Measurements from ENCODE around the gene TDRKH. TPM values are rescaled to one million over a fixed set of nuclear protein-coding genes. Genes with fewer than 3 reads are reported as not detected.
A peak's percentile ranks its signal among the peaks of the same experiment; 100 is the strongest.

Gene TDRKH
- total and polyA plus RNA-seq, 2 of the 13 experiments (the other 11 are each of a cell fraction or from before 2014, with no cell fraction given), result 3.9 to 5.4 TPM

GRCh38 chr1:151729157-151729965 is 60.9 kb downstream of the TDRKH start (continued):
- no peak for TF ChIP-seq HNRNPK (IDR thresholded peaks at IDR 0.05; ENCODE audit: low read depth, low read length, poor library complexity, severe bottlenecking)
- TF ChIP-seq ZNF687 (CRISPR knock-in tag; IDR thresholded peaks at IDR 0.05), result peak; percentile 35; the same call in 1 of the 2 replicates
- TF ChIP-seq ZNF605 (CRISPR knock-in tag; IDR thresholded peaks at IDR 0.05), result no peak
- no peak for TF ChIP-seq ZNF343 (CRISPR knock-in tag; IDR thresholded peaks at IDR 0.05)
- TF ChIP-seq, protein P1, sequence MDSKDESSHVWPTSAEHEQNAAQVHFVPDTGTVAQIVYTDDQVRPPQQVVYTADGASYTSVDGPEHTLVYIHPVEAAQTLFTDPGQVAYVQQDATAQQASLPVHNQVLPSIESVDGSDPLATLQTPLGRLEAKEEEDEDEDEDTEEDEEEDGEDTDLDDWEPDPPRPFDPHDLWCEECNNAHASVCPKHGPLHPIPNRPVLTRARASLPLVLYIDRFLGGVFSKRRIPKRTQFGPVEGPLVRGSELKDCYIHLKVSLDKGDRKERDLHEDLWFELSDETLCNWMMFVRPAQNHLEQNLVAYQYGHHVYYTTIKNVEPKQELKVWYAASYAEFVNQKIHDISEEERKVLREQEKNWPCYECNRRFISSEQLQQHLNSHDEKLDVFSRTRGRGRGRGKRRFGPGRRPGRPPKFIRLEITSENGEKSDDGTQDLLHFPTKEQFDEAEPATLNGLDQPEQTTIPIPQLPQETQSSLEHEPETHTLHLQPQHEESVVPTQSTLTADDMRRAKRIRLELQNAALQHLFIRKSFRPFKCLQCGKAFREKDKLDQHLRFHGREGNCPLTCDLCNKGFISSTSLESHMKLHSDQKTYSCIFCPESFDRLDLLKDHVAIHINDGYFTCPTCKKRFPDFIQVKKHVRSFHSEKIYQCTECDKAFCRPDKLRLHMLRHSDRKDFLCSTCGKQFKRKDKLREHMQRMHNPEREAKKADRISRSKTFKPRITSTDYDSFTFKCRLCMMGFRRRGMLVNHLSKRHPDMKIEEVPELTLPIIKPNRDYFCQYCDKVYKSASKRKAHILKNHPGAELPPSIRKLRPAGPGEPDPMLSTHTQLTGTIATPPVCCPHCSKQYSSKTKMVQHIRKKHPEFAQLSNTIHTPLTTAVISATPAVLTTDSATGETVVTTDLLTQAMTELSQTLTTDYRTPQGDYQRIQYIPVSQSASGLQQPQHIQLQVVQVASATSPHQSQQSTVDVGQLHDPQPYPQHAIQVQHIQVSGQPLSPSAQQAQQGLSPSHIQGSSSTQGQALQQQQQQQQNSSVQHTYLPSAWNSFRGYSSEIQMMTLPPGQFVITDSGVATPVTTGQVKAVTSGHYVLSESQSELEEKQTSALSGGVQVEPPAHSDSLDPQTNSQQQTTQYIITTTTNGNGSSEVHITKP (CRISPR knock-in tag; IDR thresholded peaks at IDR 0.05; ENCODE audit: low read depth), result peak; percentile 67; the same call in 1 of the 2 replicates
- TF ChIP-seq, protein P2, sequence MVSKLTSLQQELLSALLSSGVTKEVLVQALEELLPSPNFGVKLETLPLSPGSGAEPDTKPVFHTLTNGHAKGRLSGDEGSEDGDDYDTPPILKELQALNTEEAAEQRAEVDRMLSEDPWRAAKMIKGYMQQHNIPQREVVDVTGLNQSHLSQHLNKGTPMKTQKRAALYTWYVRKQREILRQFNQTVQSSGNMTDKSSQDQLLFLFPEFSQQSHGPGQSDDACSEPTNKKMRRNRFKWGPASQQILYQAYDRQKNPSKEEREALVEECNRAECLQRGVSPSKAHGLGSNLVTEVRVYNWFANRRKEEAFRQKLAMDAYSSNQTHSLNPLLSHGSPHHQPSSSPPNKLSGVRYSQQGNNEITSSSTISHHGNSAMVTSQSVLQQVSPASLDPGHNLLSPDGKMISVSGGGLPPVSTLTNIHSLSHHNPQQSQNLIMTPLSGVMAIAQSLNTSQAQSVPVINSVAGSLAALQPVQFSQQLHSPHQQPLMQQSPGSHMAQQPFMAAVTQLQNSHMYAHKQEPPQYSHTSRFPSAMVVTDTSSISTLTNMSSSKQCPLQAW (CRISPR knock-in tag; IDR thresholded peaks at IDR 0.05), result peak; percentile 25; the same call in 1 of the 2 replicates
- no peak for TF ChIP-seq ZNF614 (CRISPR knock-in tag; IDR thresholded peaks at IDR 0.05; ENCODE audit: borderline replicate concordance)
- no peak; a peak in 1 of 4 replicates for TF ChIP-seq EP300 (IDR thresholded peaks at IDR 0.05; ENCODE audit: low read depth in 2 of 2, low read length in 2 of 2)
- TF ChIP-seq EP300 (CRISPR knock-in tag; IDR thresholded peaks at IDR 0.05; ENCODE audit: borderline replicate concordance), result no peak
- no peak for TF ChIP-seq ZNF678 (CRISPR knock-in tag; IDR thresholded peaks at IDR 0.05)
- no peak for TF ChIP-seq ZMYM4 (CRISPR knock-in tag; IDR thresholded peaks at IDR 0.05)
- peak; percentile 38; the same call in 1 of the 2 replicates for TF ChIP-seq GFI1 (CRISPR knock-in tag; IDR thresholded peaks at IDR 0.05; ENCODE audit: borderline replicate concordance)
- no peak for TF ChIP-seq LCORL (IDR thresholded peaks at IDR 0.05)
- TF ChIP-seq LCORL (CRISPR knock-in tag; IDR thresholded peaks at IDR 0.05), result 0 out of 2 replicates have a peak, but pooled peaks have one; percentile 37
- TF ChIP-seq GATAD2A (CRISPR knock-in tag; IDR thresholded peaks at IDR 0.05), result 0 out of 2 replicates have a peak, but pooled peaks have one; percentile 29
- TF ChIP-seq MBD4 (IDR thresholded peaks at IDR 0.05; ENCODE audit: borderline replicate concordance, low read length), result no peak
- 0 out of 2 replicates have a peak, but pooled peaks have one; percentile 18 for TF ChIP-seq BCL6 (CRISPR knock-in tag; IDR thresholded peaks at IDR 0.05)
- no peak for TF ChIP-seq ATF7 (IDR thresholded peaks at IDR 0.05)
- TF ChIP-seq ATF7 (CRISPR knock-in tag; IDR thresholded peaks at IDR 0.05), result no peak
- TF ChIP-seq MED1 (CRISPR knock-in tag; IDR thresholded peaks at IDR 0.05), result no peak; the same call in 1 of the 2 replicates
